H54 (cell line): ENCODE data around the gene TMEM97.

Source experiments
- DNase-seq: peaks from one replicate; pipeline ENCODE4 v3.0.0; 2011; ENCODE audit warnings: low spot score, mixed read lengths; ENCODE audit not compliant: insufficient read length
- FAIRE-seq: peaks from 3 replicates; lab custom pipeline; 2011; peaks lifted over from hg19 to GRCh38; lab: Jason Lieb, UNC
- POLR2A ChIP-seq: IDR thresholded peaks from 2 replicates; pipeline ENCODE4 v1.6.1; 2011; ENCODE audit warnings: low read depth, mild to moderate bottlenecking, low read length

TMEM97 gene

GRCh38 chr17:28325211-28325610, 6.2 kb downstream of the TMEM97 start:
- DNase-seq: no peak

GRCh38 chr17:28326114-28326513, 7.1 kb downstream of the TMEM97 start:
- FAIRE-seq: no peak
- no peak for DNase-seq
- TF ChIP-seq POLR2A: no peak

More at GRCh38 chr17:28325211-28325610, 6.2 kb downstream of the TMEM97 start:
- no peak for FAIRE-seq
- no peak for TF ChIP-seq POLR2A

- no peak for TF ChIP-seq POLR2A
- no peak for DNase-seq
- no peak for FAIRE-seq
Measured at GRCh38 chr17:28327031-28327607, 8.1 kb downstream of the TMEM97 start.

- no peak for TF ChIP-seq POLR2A
- DNase-seq (no peak), FAIRE-seq (no peak)
Measured at GRCh38 chr17:28327709-28328108, 8.7 kb downstream of the TMEM97 start.

GRCh38 chr17:28328325-28328724, 9.3 kb downstream of the TMEM97 start:
- no peak for TF ChIP-seq POLR2A
- DNase-seq (no peak), FAIRE-seq (no peak)

- no peak for FAIRE-seq
- DNase-seq: no peak
- TF ChIP-seq POLR2A: no peak
Measured at GRCh38 chr17:28330671-28331070, 11.7 kb downstream of the TMEM97 start.

GRCh38 chr17:28331891-28332420, 13.0 kb downstream of the TMEM97 start:
- DNase-seq (no peak), FAIRE-seq (no peak)
- no peak for TF ChIP-seq POLR2A

GRCh38 chr17:28333083-28333746, 14.2 kb downstream of the TMEM97 start:
- FAIRE-seq (no peak), DNase-seq (no peak)
- TF ChIP-seq POLR2A: no peak

GRCh38 chr17:28334171-28334570, 15.2 kb downstream of the TMEM97 start:
- no peak for FAIRE-seq
- no peak for TF ChIP-seq POLR2A
- DNase-seq: no peak

- DNase-seq: no peak
- no peak for TF ChIP-seq POLR2A
- FAIRE-seq: no peak
Measured at GRCh38 chr17:28334666-28335200, 15.7 kb downstream of the TMEM97 start.

- DNase-seq (peak; percentile 78), FAIRE-seq (no peak)
- peak; percentile 81 for TF ChIP-seq POLR2A
Measured at GRCh38 chr17:28335201-28335958, 16.4 kb downstream of the TMEM97 start, which contains the start of the genes IFT20 and TNFAIP1. Gene IFT20, minus strand, starts transcription at chr17:28335472. Its CDS starts 3,487 bp downstream, at chr17:28331985. Gene TNFAIP1, plus strand, starts transcription at chr17:28335761. Its CDS starts 3,761 bp downstream, at chr17:28339522.

GRCh38 chr17:28335959-28336871, 17.2 kb downstream of the TMEM97 start:
- TF ChIP-seq POLR2A: peak; percentile 34; the same call in 1 of the 2 replicates
- DNase-seq (peak; percentile 40), FAIRE-seq (no peak)
